Right forelimb (tissue), 1 donor: ENCODE data around the gene CCBE1.

Source experiments
- DNase-seq: peaks from one replicate; pipeline ENCODE4 v3.0.0-alpha.2; 2018

Gene CCBE1

GRCh38 chr18:59612381-59612780 lies 84.8 kb downstream of the CCBE1 start:
- peak; percentile 50 for DNase-seq

- no peak for DNase-seq
Observed at GRCh38 chr18:59610546-59611140, 86.6 kb downstream of the CCBE1 start.

GRCh38 chr18:59609654-59610053 lies 87.6 kb downstream of the CCBE1 start:
- DNase-seq: no peak

- no peak for DNase-seq
Observed at GRCh38 chr18:59607471-59607870, 89.8 kb downstream of the CCBE1 start.

GRCh38 chr18:59607078-59607379 lies 90.2 kb downstream of the CCBE1 start:
- DNase-seq: no peak

- DNase-seq: no peak
Observed at GRCh38 chr18:59606193-59607077, 90.8 kb downstream of the CCBE1 start.

- DNase-seq: no peak
Observed at GRCh38 chr18:59605633-59606192, 91.5 kb downstream of the CCBE1 start.

- DNase-seq: no peak
Observed at GRCh38 chr18:59604877-59605276, 92.3 kb downstream of the CCBE1 start.

GRCh38 chr18:59597049-59597448 lies 100.2 kb downstream of the CCBE1 start:
- DNase-seq: no peak

GRCh38 chr18:59593291-59593717 lies 103.9 kb downstream of the CCBE1 start:
- no peak for DNase-seq

GRCh38 chr18:59592624-59593023 lies 104.6 kb downstream of the CCBE1 start:
- DNase-seq: no peak

- DNase-seq: no peak
Observed at GRCh38 chr18:59582395-59582794, 114.8 kb downstream of the CCBE1 start.

- DNase-seq: no peak
Observed at GRCh38 chr18:59579509-59579908, 117.7 kb downstream of the CCBE1 start.

- DNase-seq: no peak
Observed at GRCh38 chr18:59577386-59577655, 119.9 kb downstream of the CCBE1 start.

GRCh38 chr18:59576541-59577385 lies 120.5 kb downstream of the CCBE1 start:
- no peak for DNase-seq

GRCh38 chr18:59575995-59576394 lies 121.2 kb downstream of the CCBE1 start:
- DNase-seq: no peak

- DNase-seq: no peak
Observed at GRCh38 chr18:59573962-59574361, 123.3 kb downstream of the CCBE1 start.

- DNase-seq: no peak
Observed at GRCh38 chr18:59571902-59572301, 125.3 kb downstream of the CCBE1 start.

GRCh38 chr18:59570796-59571195 lies 126.4 kb downstream of the CCBE1 start:
- DNase-seq: no peak

- no peak for DNase-seq
Observed at GRCh38 chr18:59570101-59570775, 127.0 kb downstream of the CCBE1 start.

- no peak for DNase-seq
Observed at GRCh38 chr18:59569390-59569791, 127.8 kb downstream of the CCBE1 start.

- no peak for DNase-seq
Observed at GRCh38 chr18:59567431-59567830, 129.8 kb downstream of the CCBE1 start.

- DNase-seq: no peak
Observed at GRCh38 chr18:59566533-59566971, 130.7 kb downstream of the CCBE1 start.
